Naive thymus-derived CD4-positive, alpha-beta T cell (primary cell): Measurements from ENCODE around the gene CHCT1. TPM values are rescaled to one million over a fixed set of nuclear protein-coding genes. Genes with fewer than 3 reads are reported as not detected.

Source experiments
- ATAC-seq: fragments of 150-1000 bp; cut with Tn5 transposase; 2 replicates; pipeline ENCODE4 v1.10.0; 2021; ENCODE audit warnings: mild to moderate bottlenecking, moderate library complexity
- CTCF ChIA-PET: fragments of 350-600 bp; sonication (Branson Sonifier 250); formaldehyde crosslinking; loops from one replicate; lab custom pipeline; 2021; ENCODE audit warnings: antibody characterized with exemption; lab: Charles Lee
- POLR2A ChIA-PET: fragments of 350-600 bp; sonication (Branson Sonifier 250); formaldehyde crosslinking; loops from one replicate; lab custom pipeline; 2021; ENCODE audit warnings: antibody characterized with exemption, inconsistent platforms; lab: Charles Lee
- DNase-seq, 9 donors: peaks; one replicate each; pipeline versions ENCODE4 v3.0.0 to v3.0.0-alpha.2; 2020 to 2022; ENCODE audit warnings: mixed read lengths in 1 of 9
- H3K27ac ChIP-seq: one replicate; pipeline ENCODE4 v1.7.0; 2013; ENCODE audit warnings: mild to moderate bottlenecking, low read depth, low read length, moderate library complexity
- H3K27me3 ChIP-seq, 2 donors: one replicate each; pipeline ENCODE4 v1.7.0; 2013; ENCODE audit warnings: low read length in 2 of 2, mild to moderate bottlenecking in 2 of 2, moderate library complexity in 2 of 2; ENCODE audit not compliant: control insufficient read depth in 2 of 2, insufficient read depth in 2 of 2
- H3K36me3 ChIP-seq, 3 experiments: 1 replicate in 2 of 3; 2 replicates in 1 of 3; pipeline ENCODE4 v1.7.0; 2013; ENCODE audit warnings: low read length in 3 of 3, mild to moderate bottlenecking in 3 of 3, moderate library complexity in 1 of 3; ENCODE audit not compliant: insufficient read depth in 3 of 3, control insufficient read depth in 2 of 3
- H3K4me1 ChIP-seq, 2 donors: one replicate each; pipeline ENCODE4 v1.7.0; 2013; ENCODE audit warnings: low read length in 2 of 2, mild to moderate bottlenecking in 2 of 2, moderate library complexity in 1 of 2; ENCODE audit not compliant: control insufficient read depth in 2 of 2, insufficient read depth in 2 of 2
- H3K4me3 ChIP-seq: 2 replicates; pipeline ENCODE4 v1.7.0; 2013; ENCODE audit warnings: mild to moderate bottlenecking, low read length
- H3K9me3 ChIP-seq, 3 experiments: 1 replicate in 2 of 3; 2 replicates in 1 of 3; pipeline ENCODE4 v1.7.0; 2013; ENCODE audit warnings: low read length in 3 of 3; ENCODE audit not compliant: control insufficient read depth in 2 of 3
- H3K27ac Mint-ChIP-seq, 9 donors: one replicate each; pipeline ENCODE4 v1.8.0; 2020 to 2022; ENCODE audit warnings: mixed read lengths in 9 of 9, mild to moderate bottlenecking in 8 of 9, moderate library complexity in 5 of 9, inconsistent platforms in 2 of 9
- H3K27me3 Mint-ChIP-seq, 5 donors: one replicate each; pipeline ENCODE4 v1.8.0; 2021 to 2022; ENCODE audit warnings: mixed read lengths in 5 of 5, mild to moderate bottlenecking in 1 of 5
- H3K36me3 Mint-ChIP-seq, 5 donors: one replicate each; pipeline ENCODE4 v1.8.0; 2020 to 2022; ENCODE audit warnings: mixed read lengths in 5 of 5, mild to moderate bottlenecking in 3 of 5, inconsistent platforms in 1 of 5
- H3K4me1 Mint-ChIP-seq, 7 donors: one replicate each; pipeline ENCODE4 v1.8.0; 2020 to 2022; ENCODE audit warnings: mixed read lengths in 7 of 7, mild to moderate bottlenecking in 3 of 7, inconsistent platforms in 1 of 7
- H3K4me3 Mint-ChIP-seq, 10 donors: one replicate each; pipeline ENCODE4 v1.8.0; 2020 to 2022; ENCODE audit warnings: mild to moderate bottlenecking in 10 of 10, mixed read lengths in 10 of 10, moderate library complexity in 6 of 10, inconsistent platforms in 2 of 10
- H3K9me3 Mint-ChIP-seq, 11 donors: one replicate each; pipeline ENCODE4 v1.8.0; 2020 to 2022; ENCODE audit warnings: mixed read lengths in 11 of 11, mild to moderate bottlenecking in 4 of 11, inconsistent platforms in 1 of 11, moderate library complexity in 1 of 11
- intact Hi-C, 2 donors: fragments of 100-400 bp; cut with micrococcal nuclease; formaldehyde crosslinking; loops; one replicate each; pipeline ENCODE4 v1.15.1; 2023
- polyA plus RNA-seq, 2 donors: library from polyadenylated mRNA; unstranded; fragments of 300-500 nt; fragmentation: Illumina TruSeq; gene quantifications; one replicate each; pipeline ENCODE4 v1.2.3, GENCODE V29; 2021
- total RNA-seq, 6 experiments: library from RNA in 5 of 6; stranded (reverse) in 5 of 6; gene quantifications; 1 replicate in 5 of 6; 2 replicates in 1 of 6; pipeline ENCODE4 v1.2.3 and lab custom pipeline; 2021 to 2026

Gene CHCT1
- total and polyA plus RNA-seq, 7 experiments from 2014 or later: not detected

GRCh38 chr17:60461584-60461983 is 39.3 kb downstream of the CHCT1 start:
- Histone ChIP-seq H3K36me3 (peaks cover 8 to 84% (median 9%) of the 10 kb centered on the region in 3 experiments), H3K4me3 (no peak overlapping the region), H3K27ac (no peak overlapping the region), H3K9me3 (no peaks in the 10 kb centered on the region), H3K27me3 (no peaks in the 10 kb centered on the region), H3K4me1 (no peaks in the 10 kb centered on the region)
- POLR2A ChIA-PET: no interaction called here
- Mint-ChIP-seq H3K27me3 (no peaks in the 10 kb centered on the region), H3K36me3 (peaks cover 0 to 37% (median 31%) of the 10 kb centered on the region in 5 donors), H3K4me3 (no peak overlapping the region), H3K4me1 (peaks cover 0 to under 1% (median 0%) of the 10 kb centered on the region in 7 donors), H3K9me3 (peaks cover 0 to 8% (median 0%) of the 10 kb centered on the region in 11 donors), H3K27ac (no peak overlapping the region)
- DNase-seq: no peak
- ATAC-seq: no peak
- CTCF ChIA-PET: no interaction called here
- intact Hi-C loops: no loop called here

- CTCF ChIA-PET: no interaction called here
- Mint-ChIP-seq H3K36me3 (peaks cover 4 to 30% (median 24%) of the 10 kb centered on the region in 5 donors), H3K27ac (no peak overlapping the region), H3K27me3 (no peaks in the 10 kb centered on the region), H3K4me1 (peaks cover 0 to 6% (median 0%) of the 10 kb centered on the region in 7 donors), H3K4me3 (no peak overlapping the region), H3K9me3 (no peaks in the 10 kb centered on the region)
- Histone ChIP-seq H3K9me3 (no peaks in the 10 kb centered on the region), H3K27me3 (no peaks in the 10 kb centered on the region), H3K4me1 (no peaks in the 10 kb centered on the region), H3K27ac (no peak overlapping the region), H3K4me3 (no peak overlapping the region), H3K36me3 (peaks cover 8 to 80% (median 9%) of the 10 kb centered on the region in 3 experiments)
- POLR2A ChIA-PET: no interaction called here
- intact Hi-C loops: no loop called here
- DNase-seq: no peak
- ATAC-seq: no peak
Measured at GRCh38 chr17:60463157-60463835, 41.0 kb downstream of the CHCT1 start.

GRCh38 chr17:60464343-60464742 is 42.1 kb downstream of the CHCT1 start:
- H3K27me3 Mint-ChIP-seq: no peaks in the 10 kb centered on the region
- Histone ChIP-seq H3K4me3 (no peak overlapping the region), H3K4me1 (no peaks in the 10 kb centered on the region), H3K36me3 (peaks cover 7 to 70% (median 8%) of the 10 kb centered on the region in 3 experiments), H3K27ac (no peak overlapping the region), H3K27me3 (no peaks in the 10 kb centered on the region), H3K9me3 (no peaks in the 10 kb centered on the region)
- POLR2A ChIA-PET: no interaction called here
- H3K4me3 Mint-ChIP-seq: no peak overlapping the region
- CTCF ChIA-PET: no interaction called here
- no peak for ATAC-seq
- peaks cover 0 to 6% (median 0%) of the 10 kb centered on the region in 7 donors for H3K4me1 Mint-ChIP-seq
- peaks cover 4 to 23% (median 17%) of the 10 kb centered on the region in 5 donors for H3K36me3 Mint-ChIP-seq
- peak overlapping the region in 7 of 9 donors; percentile 2 to 77 (median 19) for H3K27ac Mint-ChIP-seq
- intact Hi-C loops: no loop called here
- no peak for DNase-seq
- H3K9me3 Mint-ChIP-seq: no peaks in the 10 kb centered on the region

GRCh38 chr17:60468371-60468770 is 46.1 kb downstream of the CHCT1 start:
- peaks cover 9 to 47% (median 32%) of the 10 kb centered on the region in 5 donors for H3K36me3 Mint-ChIP-seq
- POLR2A ChIA-PET: no interaction called here
- Histone ChIP-seq H3K27me3 (no peaks in the 10 kb centered on the region), H3K36me3 (peaks cover 0 to 49% (median 0%) of the 10 kb centered on the region in 3 experiments), H3K4me1 (no peaks in the 10 kb centered on the region), H3K27ac (no peak overlapping the region), H3K9me3 (no peaks in the 10 kb centered on the region), H3K4me3 (no peak overlapping the region)
- H3K4me3 Mint-ChIP-seq: no peak overlapping the region
- no peaks in the 10 kb centered on the region for H3K27me3 Mint-ChIP-seq
- H3K27ac Mint-ChIP-seq: peak overlapping the region in 1 of 9 donors; percentile 42
- no peak for ATAC-seq
- intact Hi-C loops: no loop called here
- peaks cover 0 to 3% (median 0%) of the 10 kb centered on the region in 11 donors for H3K9me3 Mint-ChIP-seq
- no peak for DNase-seq
- CTCF ChIA-PET: no interaction called here
- H3K4me1 Mint-ChIP-seq: peaks cover 5 to 17% (median 12%) of the 10 kb centered on the region in 7 donors

- H3K27me3 Mint-ChIP-seq: no peaks in the 10 kb centered on the region
- POLR2A ChIA-PET: no interaction called here
- H3K9me3 Mint-ChIP-seq: peaks cover 0 to 3% (median 0%) of the 10 kb centered on the region in 11 donors
- peaks cover 0 to 25% (median 0%) of the 10 kb centered on the region in 3 experiments for H3K36me3 ChIP-seq
- intact Hi-C loops: no loop called here
- CTCF ChIA-PET: interaction anchor here (0.6 kb wide), 1 partner anchor 22 kb away, joined by 3 read pairs; no protein-coding TSS in a partner anchor
- H3K9me3 ChIP-seq: no peaks in the 10 kb centered on the region
- no peaks in the 10 kb centered on the region for H3K4me1 ChIP-seq
- no peak overlapping the region for H3K27ac ChIP-seq
- H3K27me3 ChIP-seq: no peaks in the 10 kb centered on the region
- peaks cover 9 to 46% (median 32%) of the 10 kb centered on the region in 5 donors for H3K36me3 Mint-ChIP-seq
- no peak for DNase-seq
- no peak overlapping the region for H3K4me3 Mint-ChIP-seq
- H3K4me3 ChIP-seq: no peak overlapping the region
- peaks cover 5 to 20% (median 12%) of the 10 kb centered on the region in 7 donors for H3K4me1 Mint-ChIP-seq
- peak overlapping the region in 5 of 9 donors; percentile 14 to 80 (median 43) for H3K27ac Mint-ChIP-seq
- ATAC-seq: no peak
Measured at GRCh38 chr17:60471451-60471850, 49.2 kb downstream of the CHCT1 start.

GRCh38 chr17:60472449-60472848 is 50.2 kb downstream of the CHCT1 start:
- no peak overlapping the region for H3K4me3 ChIP-seq
- ATAC-seq (no peak), DNase-seq (no peak)
- no peaks in the 10 kb centered on the region for H3K9me3 ChIP-seq
- H3K27ac ChIP-seq: no peak overlapping the region
- no peaks in the 10 kb centered on the region for H3K27me3 ChIP-seq
- no peaks in the 10 kb centered on the region for H3K4me1 ChIP-seq
- Mint-ChIP-seq H3K4me3 (no peak overlapping the region), H3K4me1 (peaks cover 4 to 22% (median 12%) of the 10 kb centered on the region in 7 donors), H3K36me3 (peaks cover 9 to 49% (median 30%) of the 10 kb centered on the region in 5 donors), H3K27me3 (no peaks in the 10 kb centered on the region), H3K27ac (no peak overlapping the region), H3K9me3 (peaks cover 0 to 3% (median 0%) of the 10 kb centered on the region in 11 donors)
- ChIA-PET POLR2A (no interaction called here), CTCF (no interaction called here)
- intact Hi-C loops: no loop called here
- peaks cover 0 to 25% (median 0%) of the 10 kb centered on the region in 3 experiments for H3K36me3 ChIP-seq
